Transverse colon (tissue), 4 donors: ENCODE results near the gene ERF. TPM values are rescaled to one million over a fixed set of nuclear protein-coding genes. Genes with fewer than 3 reads are reported as not detected.

Experiments
- DNase-seq: peaks from one replicate; pipeline ENCODE4 v3.0.0-alpha.2; 2019
- H3K27ac ChIP-seq, 4 donors: fragments of 200-600 bp; sonication (generic); 2 replicates each; pipeline ENCODE4 v1.5.1; 2016 to 2018; ENCODE audit warnings: inconsistent platforms in 4 of 4
- H3K27me3 ChIP-seq: fragments of 200-600 bp; sonication (generic); 2 replicates; pipeline ENCODE4 v1.5.1; 2017; ENCODE audit warnings: inconsistent platforms
- H3K36me3 ChIP-seq, 4 donors: fragments of 200-600 bp; sonication (generic); 2 replicates each; pipeline ENCODE4 v1.5.1; 2017 to 2019; ENCODE audit warnings: inconsistent platforms in 4 of 4
- H3K4me1 ChIP-seq, 4 donors: fragments of 200-600 bp; sonication (generic); 2 replicates each; pipeline ENCODE4 v1.5.1; 2017 to 2020; ENCODE audit warnings: inconsistent platforms in 4 of 4
- H3K4me3 ChIP-seq, 4 donors: fragments of 200-600 bp; sonication (generic); 1 replicate in 1 of 4; 2 replicates in 3 of 4; pipeline versions ENCODE4 v1.5.1 to v1.6.1; 2017 to 2019; ENCODE audit warnings: inconsistent platforms in 4 of 4
- H3K9me3 ChIP-seq, 2 donors: fragments of 200-600 bp; sonication (generic); 2 replicates each; pipeline ENCODE4 v1.5.1; 2017 to 2019; ENCODE audit warnings: inconsistent platforms in 2 of 2
- EP300 ChIP-seq: sonication (generic); formaldehyde crosslinking; IDR thresholded peaks from one replicate; pipeline ENCODE4 v1.6.1; 2017; ENCODE audit warnings: antibody characterized with exemption, low read depth
- POLR2A ChIP-seq: fragments of 450-650 bp; IDR thresholded peaks from one replicate; pipeline ENCODE4 v1.6.1; 2016; ENCODE audit warnings: antibody characterized with exemption, mild to moderate bottlenecking, moderate library complexity
- POLR2AphosphoS5 ChIP-seq, 3 donors: sonication (generic); formaldehyde crosslinking; IDR thresholded peaks; one replicate each; pipeline ENCODE4 v1.6.1; 2016; ENCODE audit warnings: antibody characterized with exemption in 3 of 3
- WGBS, 2 donors: methylation state at CpG; one replicate each; pipeline ENCODE4 v1.1.5; 2018; ENCODE audit warnings: low coverage in 1 of 2; 5-methylcytosine and 5-hydroxymethylcytosine counted together
- in situ Hi-C, 4 donors: fragments of 200-750 bp; cut with MboI; loops; one replicate each; pipeline versions ENCODE4 v1.15.0 to v1.15.1; 2017; ENCODE audit warnings: low sequenced_read_pairs in 3 of 4, low pct_ligation_motif_present in 1 of 4, low pct_unique_long_range_greater_than_20kb in 1 of 4
- intact Hi-C: fragments of 100-400 bp; cut with DNase I; formaldehyde crosslinking; loops from one replicate; pipeline ENCODE4 v1.15.1; 2023; ENCODE audit warnings: low total_unique reads
- total RNA-seq, 4 donors: library from RNA; depleted of rRNA; stranded (reverse); fragments of >200 nt; gene quantifications; one replicate each; pipeline ENCODE4 v1.1.0, GENCODE V29; 2016
- TF ChIP-seq, protein P1 (sequence below), 5 experiments: fragments of 200-600 bp in 3 of 5; fragments of 450-650 bp in 2 of 5; sonication (generic) in 3 of 5; IDR thresholded peaks; 1 replicate in 2 of 5; 2 replicates in 3 of 5; pipeline ENCODE4 v1.5.1; 2016 to 2017; ENCODE audit warnings: antibody characterized with exemption in 5 of 5, inconsistent platforms in 3 of 5, mild to moderate bottlenecking in 2 of 5, moderate library complexity in 1 of 5

The ERF gene
- total RNA-seq, 4 donors from 2014 or later, result 20.9 to 67.3 (median 30.5) TPM

DNA sequence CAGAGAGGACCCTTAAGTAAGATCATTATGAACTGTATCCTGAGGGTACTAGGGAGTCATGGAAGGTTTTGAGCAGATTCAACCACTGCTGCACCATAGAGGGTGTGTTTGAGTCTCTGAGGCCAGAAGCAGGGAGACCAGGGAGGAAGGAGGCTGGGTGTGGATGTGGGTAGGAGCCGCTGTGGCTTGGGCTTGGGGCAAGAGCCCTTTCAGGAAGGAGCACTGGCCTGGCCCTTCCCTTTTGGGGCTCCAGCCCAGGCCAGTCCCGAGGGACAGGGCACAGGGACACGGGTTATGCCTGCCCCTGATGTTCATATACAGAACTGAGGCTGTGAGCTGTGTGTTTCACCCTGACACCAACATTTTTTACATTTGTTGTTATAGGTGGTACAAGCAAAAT lies 21.4 kb upstream of the ERF start:
- intact Hi-C loops (no loop called here), in situ Hi-C loops (no loop called here)
- Histone ChIP-seq H3K9me3 (no peaks in the 10 kb centered on the region), H3K27me3 (no peaks in the 10 kb centered on the region), H3K4me1 (peaks cover 26 to 60% (median 40%) of the 10 kb centered on the region in 4 donors), H3K27ac (peak overlapping the region in 2 of 4 donors; percentile 91 to 99), H3K36me3 (peaks cover 0 to 12% (median 0%) of the 10 kb centered on the region in 4 donors), H3K4me3 (no peak overlapping the region)
- WGBS, 2 donors, result 60 to 64% methylated on average over 1 to 3 of the region's 3 CpGs
- DNase-seq, result no peak
- TF ChIP-seq EP300 (no peak), POLR2A (no peak), POLR2AphosphoS5 (IDR thresholded peaks at IDR 0.05) (no peak)
- TF ChIP-seq, protein P1, sequence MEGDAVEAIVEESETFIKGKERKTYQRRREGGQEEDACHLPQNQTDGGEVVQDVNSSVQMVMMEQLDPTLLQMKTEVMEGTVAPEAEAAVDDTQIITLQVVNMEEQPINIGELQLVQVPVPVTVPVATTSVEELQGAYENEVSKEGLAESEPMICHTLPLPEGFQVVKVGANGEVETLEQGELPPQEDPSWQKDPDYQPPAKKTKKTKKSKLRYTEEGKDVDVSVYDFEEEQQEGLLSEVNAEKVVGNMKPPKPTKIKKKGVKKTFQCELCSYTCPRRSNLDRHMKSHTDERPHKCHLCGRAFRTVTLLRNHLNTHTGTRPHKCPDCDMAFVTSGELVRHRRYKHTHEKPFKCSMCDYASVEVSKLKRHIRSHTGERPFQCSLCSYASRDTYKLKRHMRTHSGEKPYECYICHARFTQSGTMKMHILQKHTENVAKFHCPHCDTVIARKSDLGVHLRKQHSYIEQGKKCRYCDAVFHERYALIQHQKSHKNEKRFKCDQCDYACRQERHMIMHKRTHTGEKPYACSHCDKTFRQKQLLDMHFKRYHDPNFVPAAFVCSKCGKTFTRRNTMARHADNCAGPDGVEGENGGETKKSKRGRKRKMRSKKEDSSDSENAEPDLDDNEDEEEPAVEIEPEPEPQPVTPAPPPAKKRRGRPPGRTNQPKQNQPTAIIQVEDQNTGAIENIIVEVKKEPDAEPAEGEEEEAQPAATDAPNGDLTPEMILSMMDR (IDR thresholded peaks at IDR 0.05), result no peak

DNA sequence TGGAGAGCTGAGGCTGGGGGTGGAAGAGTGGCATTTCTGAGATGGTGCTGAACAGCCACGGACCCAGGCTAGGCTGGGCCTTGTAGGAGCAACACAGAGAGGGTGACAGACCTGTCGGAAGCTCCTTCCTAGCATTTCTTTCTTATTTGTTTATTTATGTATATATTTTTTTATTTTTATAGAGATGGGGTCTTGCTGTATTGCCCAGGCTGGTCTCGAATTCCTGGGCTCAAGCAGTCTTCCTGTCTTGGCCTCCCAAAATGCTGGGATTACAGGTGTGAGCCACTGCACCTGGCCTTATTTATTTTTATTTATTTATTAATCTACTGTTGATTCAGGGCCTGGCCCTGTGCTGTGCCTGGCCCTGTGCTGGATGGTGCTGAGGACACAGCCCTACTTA lies 20.6 kb upstream of the ERF start:
- no peak overlapping the region for H3K4me3 ChIP-seq
- no peak for TF ChIP-seq POLR2AphosphoS5 (IDR thresholded peaks at IDR 0.05)
- TF ChIP-seq EP300, result no peak
- no peak for TF ChIP-seq POLR2A
- TF ChIP-seq, protein P1 (IDR thresholded peaks at IDR 0.05), result no peak
- peaks cover 30 to 60% (median 40%) of the 10 kb centered on the region in 4 donors for H3K4me1 ChIP-seq
- intact Hi-C loops, result no loop called here
- DNase-seq, result no peak
- H3K27ac ChIP-seq, result no peak overlapping the region
- in situ Hi-C loops, result no loop called here
- 87 to 100% methylated on average over 3 of the region's 3 CpGs for WGBS, 2 donors
- H3K27me3 ChIP-seq, result no peaks in the 10 kb centered on the region
- H3K9me3 ChIP-seq, result no peaks in the 10 kb centered on the region
- peaks cover 0 to 12% (median 0%) of the 10 kb centered on the region in 4 donors for H3K36me3 ChIP-seq

DNA sequence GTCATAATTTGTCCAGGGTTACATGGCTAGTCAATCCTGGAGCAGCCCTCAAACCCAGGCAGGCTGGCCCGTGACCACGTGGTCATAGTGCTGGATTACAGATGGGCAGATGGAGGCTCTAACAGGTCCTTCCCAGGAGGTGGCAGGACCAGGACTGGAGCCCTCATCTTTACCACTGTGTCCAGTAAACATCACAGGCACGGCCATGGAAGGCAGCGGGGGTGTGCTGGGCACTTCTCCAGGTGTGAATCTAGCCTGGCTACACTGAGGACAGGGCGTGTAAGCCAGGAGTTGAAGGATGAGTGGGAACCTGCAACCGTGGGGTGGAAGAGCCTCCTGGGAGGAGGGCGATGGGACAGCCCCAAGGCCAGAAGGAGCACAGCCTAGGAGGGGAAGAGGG lies 20.2 kb upstream of the ERF start:
- WGBS, 2 donors, result 71% methylated on average over 7 of the region's 7 CpGs; no CpG with 5 or more reads in 1 of the 2 donors
- no peak overlapping the region for H3K27ac ChIP-seq
- no peaks in the 10 kb centered on the region for H3K9me3 ChIP-seq
- no peaks in the 10 kb centered on the region for H3K27me3 ChIP-seq
- no peak for TF ChIP-seq POLR2A
- TF ChIP-seq POLR2AphosphoS5 (IDR thresholded peaks at IDR 0.05), result no peak
- TF ChIP-seq, protein P1 (IDR thresholded peaks at IDR 0.05), result no peak
- no peak for TF ChIP-seq EP300
- no peak for DNase-seq
- H3K4me1 ChIP-seq, result peaks cover 34 to 62% (median 42%) of the 10 kb centered on the region in 4 donors
- no peak overlapping the region for H3K4me3 ChIP-seq
- in situ Hi-C loops, result no loop called here
- intact Hi-C loops, result no loop called here
- H3K36me3 ChIP-seq, result peaks cover 0 to 12% (median 0%) of the 10 kb centered on the region in 4 donors

DNA sequence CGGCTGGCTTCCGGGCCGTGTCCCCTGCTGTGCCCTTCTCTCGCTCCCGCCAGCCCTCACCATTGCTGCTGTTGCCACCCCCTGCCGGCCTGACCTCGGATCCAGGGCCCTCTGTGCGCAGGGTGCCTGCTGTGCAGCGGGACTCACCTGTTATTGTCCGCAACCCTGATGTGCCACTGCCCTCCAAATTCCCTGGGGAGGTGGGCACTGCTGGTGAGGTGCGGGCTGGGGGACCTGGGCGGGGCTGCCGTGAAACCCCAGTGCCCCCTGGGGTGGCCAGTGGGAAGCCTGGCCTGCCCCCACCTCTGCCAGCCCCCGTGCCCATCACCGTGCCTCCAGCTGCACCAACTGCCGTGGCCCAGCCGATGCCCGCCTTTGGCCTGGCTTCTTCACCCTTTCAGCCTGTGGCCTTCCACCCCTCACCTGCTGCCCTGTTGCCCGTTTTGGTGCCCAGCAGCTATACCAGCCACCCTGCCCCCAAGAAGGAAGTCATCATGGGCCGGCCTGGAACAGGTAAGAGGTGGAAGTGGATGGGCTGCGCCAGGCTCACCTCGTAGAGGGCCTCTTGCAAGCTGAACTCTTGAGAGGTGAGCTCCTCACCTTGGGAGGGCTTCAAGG lies 19.2 kb upstream of the ERF start:
- 98 to 100% methylated on average over 1 to 18 of the region's 22 CpGs for WGBS, 2 donors
- DNase-seq, result no peak
- TF ChIP-seq POLR2AphosphoS5 (IDR thresholded peaks at IDR 0.05), result no peak
- TF ChIP-seq EP300, result no peak
- TF ChIP-seq, protein P1 (IDR thresholded peaks at IDR 0.05), result no peak
- no peak for TF ChIP-seq POLR2A
- intact Hi-C loops, result no loop called here
- Histone ChIP-seq H3K4me3 (no peak overlapping the region), H3K27me3 (no peaks in the 10 kb centered on the region), H3K4me1 (peaks cover 35 to 63% (median 40%) of the 10 kb centered on the region in 4 donors), H3K36me3 (peaks cover 0 to 12% (median 0%) of the 10 kb centered on the region in 4 donors), H3K27ac (no peak overlapping the region), H3K9me3 (no peaks in the 10 kb centered on the region)
- in situ Hi-C loops, result no loop called here
